NCI-H460 (cell line): ENCODE data around the gene UBE2R2. TPM values are rescaled to one million over a fixed set of nuclear protein-coding genes. Genes with fewer than 3 reads are reported as not detected.

Experiments used
- small RNA-seq, 2 experiments: library from RNA; depleted of rRNA; stranded (forward); fragments of <200 nt; gene quantifications; one replicate each; pipeline ENCODE3, GENCODE V24; 2014
- total RNA-seq: library from RNA; depleted of rRNA; stranded (reverse); fragments of >200 nt; shearing (Covaris generic); gene quantifications from 2 replicates; pipeline ENCODE4 v1.2.3, GENCODE V29; 2014; rRNA removed

Gene UBE2R2
- total RNA-seq, 1 experiment from 2014 or later = 15.0 TPM

Small RNA genes within 50 kb of the gene (small RNA-seq; reads per million reads assigned to genes)
- 0 reads per million in 2 experiments for gene RF00019
- gene RNU4ATAC11P = 0 to 1.5 reads per million in 2 experiments
- gene SNORD121A = 10.0 to 51.2 reads per million in 2 experiments
- 0 reads per million in 2 experiments for gene SNORD121B

Other genes with a start within 250 kb of the UBE2R2 start
- not detected in 2 replicates for gene PRSS3, start 21.6 kb upstream of the UBE2R2 start, total RNA-seq
- 12.7 and 13.6 TPM in 2 replicates for gene UBAP2, start 231.7 kb downstream of the UBE2R2 start, total RNA-seq